K562 (cell line): Measurements from ENCODE around the gene CSMD2. TPM values are rescaled to one million over a fixed set of nuclear protein-coding genes. Genes with fewer than 3 reads are reported as not detected.

Experiments used
- DIDO1 ChIP-seq: fragments of 450-650 bp; IDR thresholded peaks from 2 replicates; pipeline ENCODE4 v1.6.1; 2016; ENCODE audit warnings: low read depth, missing biosample characterization, missing genetic modification characterization
- FOXK2 ChIP-seq, 2 experiments: fragments of 450-650 bp; IDR thresholded peaks in 1 of 2; conservative IDR thresholded peaks in 1 of 2; 2 replicates each; pipeline ENCODE4 v1.6.1; 2016; ENCODE audit warnings: low read depth in 2 of 2, mild to moderate bottlenecking in 1 of 2
- NR2C1 ChIP-seq, 2 experiments: fragments of 450-650 bp; IDR thresholded peaks; 2 replicates each; pipeline ENCODE4 v1.6.1; 2017; ENCODE audit warnings: mild to moderate bottlenecking in 2 of 2, antibody characterized with exemption in 1 of 2, inconsistent platforms in 1 of 2, missing compliant biosample characterization in 1 of 2, missing genetic modification characterization in 1 of 2
- PHTF2 ChIP-seq: fragments of 250-450 bp; sonication (Bioruptor Pico); IDR thresholded peaks from 2 replicates; pipeline ENCODE4 v1.5.0; 2021; ENCODE audit warnings: mild to moderate bottlenecking
- RBM15 ChIP-seq: fragments of 200-400 bp; formaldehyde crosslinking; IDR thresholded peaks from 2 replicates; pipeline ENCODE4 v1.6.1; 2018; ENCODE audit warnings: mild to moderate bottlenecking, low read length, moderate library complexity; ENCODE audit not compliant: insufficient read depth
- STAT5A ChIP-seq: IDR thresholded peaks from 2 replicates; pipeline ENCODE4 v1.6.1; 2012; ENCODE audit warnings: low read length, inconsistent platforms, borderline replicate concordance
- ZBTB40 ChIP-seq, 2 experiments: fragments of 450-650 bp in 1 of 2; sonication (generic) in 1 of 2; formaldehyde crosslinking in 1 of 2; IDR thresholded peaks; 2 replicates each; pipeline versions ENCODE4 v1.7.1 to v1.9.0; 2016 to 2022; ENCODE audit warnings: inconsistent platforms in 1 of 2, mild to moderate bottlenecking in 1 of 2, missing genetic modification reagents in 1 of 2
- ZNF23 ChIP-seq: fragments of 250-450 bp; sonication (Bioruptor Pico); IDR thresholded peaks from 2 replicates; pipeline ENCODE4 v1.4.0; 2020; ENCODE audit warnings: mild to moderate bottlenecking
- ZNF239 ChIP-seq: fragments of 250-450 bp; sonication (Bioruptor Pico); IDR thresholded peaks from 2 replicates; pipeline ENCODE4 v1.4.0; 2020; ENCODE audit warnings: mild to moderate bottlenecking
- ZNF589 ChIP-seq: fragments of 200-800 bp; sonication (Bioruptor generic); IDR thresholded peaks from 2 replicates; pipeline ENCODE4 v1.6.1; 2016; ENCODE audit warnings: low read depth, missing genetic modification characterization, missing compliant biosample characterization
- polyA plus RNA-seq, 8 experiments: library from polyadenylated mRNA; depleted of rRNA in 4 of 8; stranded (reverse) in 5 of 8; unstranded in 3 of 8; fragments of >200 nt; fragmentation: Nextera tagmentation in 2 of 8; fragmentation: Illumina TruSeq in 1 of 8; extraction: Ambion mirVana in 2 of 8; extraction: Trizol in 1 of 8; gene quantifications; 2 replicates each; pipeline versions ENCODE4 v1.2.1 to v1.2.3, GENCODE V29; 2011 to 2014; ENCODE audit warnings: inconsistent platforms in 1 of 8, missing spikeins in 1 of 8
- total RNA-seq, 7 experiments: library from RNA; depleted of rRNA in 6 of 7; stranded (reverse); fragments of >200 nt in 6 of 7; fragmentation: Illumina TruSeq in 2 of 7; extraction: Trizol in 2 of 7; gene quantifications; 2 replicates each; pipeline versions ENCODE4 v1.2.1 to v1.2.3, GENCODE V29; 2011 to 2021; ENCODE audit warnings: low replicate concordance in 1 of 7
- TF ChIP-seq, protein P1 (sequence below): sonication (generic); formaldehyde crosslinking; IDR thresholded peaks from 2 replicates; pipeline ENCODE4 v1.8.0; 2023; ENCODE audit warnings: mild to moderate bottlenecking, missing genetic modification reagents

CSMD2 gene
- total and polyA plus RNA-seq, 9 of the 15 experiments (the other 6 are each of a cell fraction or from before 2014, with no cell fraction given) = not detected

- TF ChIP-seq ZBTB40 (IDR thresholded peaks at IDR 0.05) (no peak), ZBTB40 (CRISPR knock-in tag; IDR thresholded peaks at IDR 0.05) (no peak), DIDO1 (tag) (no peak), FOXK2 (conservative IDR thresholded peaks at IDR 0.05 in 1 of 2, IDR thresholded peaks at IDR 0.05 in 1 of 2; ENCODE audit: low read depth in 2 of 2) (no peak), ZNF23 (CRISPR knock-in tag) (no peak), ZNF589 (no peak), NR2C1 (IDR thresholded peaks at IDR 0.05) (no peak), NR2C1 (tag; IDR thresholded peaks at IDR 0.05) (no peak), ZNF239 (CRISPR knock-in tag) (no peak), PHTF2 (no peak), RBM15 (no peak), STAT5A (no peak)
- TF ChIP-seq, protein P1, sequence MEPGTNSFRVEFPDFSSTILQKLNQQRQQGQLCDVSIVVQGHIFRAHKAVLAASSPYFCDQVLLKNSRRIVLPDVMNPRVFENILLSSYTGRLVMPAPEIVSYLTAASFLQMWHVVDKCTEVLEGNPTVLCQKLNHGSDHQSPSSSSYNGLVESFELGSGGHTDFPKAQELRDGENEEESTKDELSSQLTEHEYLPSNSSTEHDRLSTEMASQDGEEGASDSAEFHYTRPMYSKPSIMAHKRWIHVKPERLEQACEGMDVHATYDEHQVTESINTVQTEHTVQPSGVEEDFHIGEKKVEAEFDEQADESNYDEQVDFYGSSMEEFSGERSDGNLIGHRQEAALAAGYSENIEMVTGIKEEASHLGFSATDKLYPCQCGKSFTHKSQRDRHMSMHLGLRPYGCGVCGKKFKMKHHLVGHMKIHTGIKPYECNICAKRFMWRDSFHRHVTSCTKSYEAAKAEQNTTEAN (CRISPR knock-in tag) = no peak
Observed at GRCh38 chr1:34188418-34188817, 23.4 kb upstream of the CSMD2 start (continued).
